ENCODE measurements around the gene GYS1.

Gene GYS1

DNA sequence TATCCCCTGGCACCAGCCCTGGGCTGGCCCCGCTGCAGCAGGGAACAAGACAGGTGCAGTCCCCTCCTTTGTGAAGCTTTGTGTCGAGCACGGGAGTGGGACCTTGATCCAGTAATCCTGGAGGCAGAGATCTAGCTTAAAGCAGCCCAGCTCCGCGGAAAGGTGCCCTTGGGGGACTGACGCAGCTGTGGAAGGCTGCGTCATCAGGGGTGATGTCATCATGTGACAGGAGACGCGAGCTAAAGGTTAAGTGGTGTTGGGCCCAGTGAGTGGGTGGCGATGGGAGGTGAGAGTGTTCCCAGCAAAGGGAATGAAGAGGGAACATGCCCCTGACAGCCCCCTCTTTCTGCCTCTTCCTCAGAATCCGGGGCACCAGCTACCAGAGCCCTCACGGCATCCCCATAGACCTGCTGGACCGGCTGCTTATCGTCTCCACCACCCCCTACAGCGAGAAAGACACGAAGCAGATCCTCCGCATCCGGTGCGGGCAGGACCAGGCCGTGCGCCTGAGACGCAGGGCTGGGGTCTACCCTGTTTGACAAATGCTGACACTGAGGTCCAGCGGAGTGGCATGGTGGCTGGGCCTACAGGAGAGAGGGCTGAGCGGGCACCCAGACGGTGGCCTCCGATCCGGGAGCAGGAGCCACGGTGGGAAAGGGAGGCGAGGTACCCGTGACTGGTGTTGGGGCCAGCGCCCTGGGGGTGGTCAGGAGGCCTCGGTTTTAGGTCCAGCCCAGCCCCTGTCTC, 21.2 kb upstream of the GYS1 start:
- Histone ChIP-seq H3K9ac (ENCODE audit: low read length) (no peak overlapping the region), H3K27ac (ENCODE audit: low read depth, low read length) (no peak overlapping the region), H3K4me3 (ENCODE audit: low read length) (no peak overlapping the region), H3K27me3 (ENCODE audit: control insufficient read depth, insufficient read depth, low read length) (peaks cover 3% of the 10 kb centered on the region), H3K4me1 (ENCODE audit: control insufficient read depth, insufficient read depth, low read length) (peaks cover 2% of the 10 kb centered on the region), H3K36me3 (ENCODE audit: control insufficient read depth, insufficient read depth, low read length) (peaks cover 24% of the 10 kb centered on the region)

- no peaks in the 10 kb centered on the region for H3K27me3 ChIP-seq (ENCODE audit: control insufficient read depth, insufficient read depth, low read length)
- H3K36me3 ChIP-seq (ENCODE audit: control insufficient read depth, insufficient read depth, low read length): peaks cover 35% of the 10 kb centered on the region
- no peak overlapping the region for H3K9ac ChIP-seq (ENCODE audit: low read length)
- H3K4me1 ChIP-seq (ENCODE audit: control insufficient read depth, insufficient read depth, low read length): no peaks in the 10 kb centered on the region
- no peak overlapping the region for H3K4me3 ChIP-seq (ENCODE audit: low read length)
- no peak overlapping the region for H3K27ac ChIP-seq (ENCODE audit: low read depth, low read length)
Observed at GRCh38 chr19:49011194-49011593, 18.1 kb upstream of the GYS1 start.

GRCh38 chr19:49010453-49010852, 17.3 kb upstream of the GYS1 start:
- no peak overlapping the region for H3K9ac ChIP-seq (ENCODE audit: low read length)
- H3K36me3 ChIP-seq (ENCODE audit: control insufficient read depth, insufficient read depth, low read length): peaks cover 36% of the 10 kb centered on the region
- no peak overlapping the region for H3K4me3 ChIP-seq (ENCODE audit: low read length)
- no peak overlapping the region for H3K27ac ChIP-seq (ENCODE audit: low read depth, low read length)
- no peaks in the 10 kb centered on the region for H3K27me3 ChIP-seq (ENCODE audit: control insufficient read depth, insufficient read depth, low read length)
- no peaks in the 10 kb centered on the region for H3K4me1 ChIP-seq (ENCODE audit: control insufficient read depth, insufficient read depth, low read length)

- Histone ChIP-seq H3K36me3 (ENCODE audit: control insufficient read depth, insufficient read depth, low read length) (peaks cover 36% of the 10 kb centered on the region), H3K4me1 (ENCODE audit: control insufficient read depth, insufficient read depth, low read length) (no peaks in the 10 kb centered on the region), H3K27ac (ENCODE audit: low read depth, low read length) (no peak overlapping the region), H3K27me3 (ENCODE audit: control insufficient read depth, insufficient read depth, low read length) (no peaks in the 10 kb centered on the region), H3K4me3 (ENCODE audit: low read length) (no peak overlapping the region), H3K9ac (ENCODE audit: low read length) (no peak overlapping the region)
Observed at GRCh38 chr19:49009828-49010227, 16.7 kb upstream of the GYS1 start.

DNA sequence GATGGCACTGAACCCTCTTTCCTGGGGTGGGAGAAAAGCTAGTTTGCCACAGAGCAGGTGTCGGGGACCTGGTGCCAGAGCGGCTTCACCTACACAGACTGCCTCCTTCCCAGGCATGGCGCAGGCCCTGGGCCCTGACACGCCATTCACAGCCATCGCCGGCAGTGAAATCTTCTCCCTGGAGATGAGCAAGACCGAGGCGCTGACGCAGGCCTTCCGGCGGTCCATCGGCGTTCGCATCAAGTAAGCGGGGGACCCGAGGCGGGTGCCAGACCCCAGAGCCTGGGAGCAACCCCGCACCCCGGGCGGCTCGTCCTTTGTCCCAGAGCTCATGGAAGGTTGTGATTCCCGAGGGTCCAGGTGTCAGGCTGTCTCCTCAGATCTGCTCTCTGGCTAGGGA, 13.8 kb upstream of the GYS1 start:
- Histone ChIP-seq H3K9ac (ENCODE audit: low read length) (no peak overlapping the region), H3K36me3 (ENCODE audit: control insufficient read depth, insufficient read depth, low read length) (peaks cover 30% of the 10 kb centered on the region), H3K4me1 (ENCODE audit: control insufficient read depth, insufficient read depth, low read length) (no peaks in the 10 kb centered on the region), H3K4me3 (ENCODE audit: low read length) (no peak overlapping the region), H3K27me3 (ENCODE audit: control insufficient read depth, insufficient read depth, low read length) (no peaks in the 10 kb centered on the region), H3K27ac (ENCODE audit: low read depth, low read length) (no peak overlapping the region)

GRCh38 chr19:49004964-49005614, 12.0 kb upstream of the GYS1 start:
- Histone ChIP-seq H3K4me3 (ENCODE audit: low read length) (no peak overlapping the region), H3K4me1 (ENCODE audit: control insufficient read depth, insufficient read depth, low read length) (no peaks in the 10 kb centered on the region), H3K27ac (ENCODE audit: low read depth, low read length) (no peak overlapping the region), H3K36me3 (ENCODE audit: control insufficient read depth, insufficient read depth, low read length) (peaks cover 24% of the 10 kb centered on the region), H3K9ac (ENCODE audit: low read length) (no peak overlapping the region), H3K27me3 (ENCODE audit: control insufficient read depth, insufficient read depth, low read length) (no peaks in the 10 kb centered on the region)

GRCh38 chr19:49004133-49004532, 11.0 kb upstream of the GYS1 start:
- H3K9ac ChIP-seq (ENCODE audit: low read length): no peak overlapping the region
- H3K27ac ChIP-seq (ENCODE audit: low read depth, low read length): no peak overlapping the region
- no peak overlapping the region for H3K4me3 ChIP-seq (ENCODE audit: low read length)
- peaks cover 19% of the 10 kb centered on the region for H3K36me3 ChIP-seq (ENCODE audit: control insufficient read depth, insufficient read depth, low read length)
- no peaks in the 10 kb centered on the region for H3K27me3 ChIP-seq (ENCODE audit: control insufficient read depth, insufficient read depth, low read length)
- H3K4me1 ChIP-seq (ENCODE audit: control insufficient read depth, insufficient read depth, low read length): no peaks in the 10 kb centered on the region

DNA sequence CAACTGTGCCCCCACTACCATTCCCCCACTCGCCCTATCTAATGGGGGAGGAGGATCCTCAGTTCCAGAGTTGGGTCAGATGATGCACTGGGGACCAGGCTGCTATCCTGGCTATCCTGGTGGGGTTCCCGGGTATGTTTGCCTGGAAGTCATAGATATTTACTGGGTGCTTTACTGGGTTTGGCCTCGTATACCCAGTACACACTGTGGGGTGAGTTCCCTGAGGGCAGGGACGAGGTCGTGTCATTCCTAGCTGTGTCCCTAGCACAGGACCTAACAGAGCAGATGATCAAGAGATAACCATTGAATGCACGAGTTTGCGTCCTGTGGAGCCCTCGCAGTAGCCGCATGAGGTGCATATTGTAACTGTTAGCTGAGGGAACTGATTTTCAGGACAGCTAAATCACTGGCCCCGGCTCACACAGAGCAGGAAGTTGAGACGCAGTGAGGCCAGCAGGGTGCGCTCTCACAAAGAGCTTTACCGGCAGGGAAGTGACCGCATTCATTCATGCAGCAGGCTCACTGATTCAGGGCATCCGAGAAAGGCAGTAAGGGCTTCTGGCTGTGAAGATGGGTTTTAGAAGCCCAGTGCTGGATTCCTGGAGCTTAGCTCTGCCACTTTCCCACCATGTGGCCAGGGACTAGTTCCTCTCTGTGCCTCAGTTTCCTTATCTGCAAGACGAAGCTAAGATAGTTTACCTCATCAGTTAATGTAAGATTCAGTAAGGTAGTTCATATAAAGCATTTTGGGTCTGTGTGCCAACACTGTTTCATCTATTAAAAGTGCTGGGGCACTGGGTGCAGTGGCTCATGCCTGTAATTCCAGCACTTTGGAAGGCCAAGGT, 6.6 kb upstream of the GYS1 start:
- no peaks in the 10 kb centered on the region for H3K36me3 ChIP-seq (ENCODE audit: control insufficient read depth, insufficient read depth, low read length)
- H3K27ac ChIP-seq (ENCODE audit: low read depth, low read length): no peak overlapping the region
- no peak overlapping the region for H3K9ac ChIP-seq (ENCODE audit: low read length)
- no peaks in the 10 kb centered on the region for H3K27me3 ChIP-seq (ENCODE audit: control insufficient read depth, insufficient read depth, low read length)
- no peaks in the 10 kb centered on the region for H3K4me1 ChIP-seq (ENCODE audit: control insufficient read depth, insufficient read depth, low read length)
- H3K4me3 ChIP-seq (ENCODE audit: low read length): no peak overlapping the region

- no peak overlapping the region for H3K27ac ChIP-seq (ENCODE audit: low read depth, low read length)
- H3K27me3 ChIP-seq (ENCODE audit: control insufficient read depth, insufficient read depth, low read length): no peaks in the 10 kb centered on the region
- H3K9ac ChIP-seq (ENCODE audit: low read length): no peak overlapping the region
- H3K4me3 ChIP-seq (ENCODE audit: low read length): no peak overlapping the region
- H3K4me1 ChIP-seq (ENCODE audit: control insufficient read depth, insufficient read depth, low read length): peaks cover 3% of the 10 kb centered on the region
- no peaks in the 10 kb centered on the region for H3K36me3 ChIP-seq (ENCODE audit: control insufficient read depth, insufficient read depth, low read length)
Observed at GRCh38 chr19:48997972-48998371, 4.9 kb upstream of the GYS1 start.

GRCh38 chr19:48994035-48994386, 902 bp upstream of the GYS1 start:
- peak overlapping the region; percentile 95 for H3K27ac ChIP-seq (ENCODE audit: low read depth, low read length)
- H3K36me3 ChIP-seq (ENCODE audit: control insufficient read depth, insufficient read depth, low read length): peaks cover 5% of the 10 kb centered on the region
- H3K4me3 ChIP-seq (ENCODE audit: low read length): peak overlapping the region; percentile 79
- no peaks in the 10 kb centered on the region for H3K27me3 ChIP-seq (ENCODE audit: control insufficient read depth, insufficient read depth, low read length)
- H3K9ac ChIP-seq (ENCODE audit: low read length): peak overlapping the region; percentile 19
- peaks cover 11% of the 10 kb centered on the region for H3K4me1 ChIP-seq (ENCODE audit: control insufficient read depth, insufficient read depth, low read length)

DNA sequence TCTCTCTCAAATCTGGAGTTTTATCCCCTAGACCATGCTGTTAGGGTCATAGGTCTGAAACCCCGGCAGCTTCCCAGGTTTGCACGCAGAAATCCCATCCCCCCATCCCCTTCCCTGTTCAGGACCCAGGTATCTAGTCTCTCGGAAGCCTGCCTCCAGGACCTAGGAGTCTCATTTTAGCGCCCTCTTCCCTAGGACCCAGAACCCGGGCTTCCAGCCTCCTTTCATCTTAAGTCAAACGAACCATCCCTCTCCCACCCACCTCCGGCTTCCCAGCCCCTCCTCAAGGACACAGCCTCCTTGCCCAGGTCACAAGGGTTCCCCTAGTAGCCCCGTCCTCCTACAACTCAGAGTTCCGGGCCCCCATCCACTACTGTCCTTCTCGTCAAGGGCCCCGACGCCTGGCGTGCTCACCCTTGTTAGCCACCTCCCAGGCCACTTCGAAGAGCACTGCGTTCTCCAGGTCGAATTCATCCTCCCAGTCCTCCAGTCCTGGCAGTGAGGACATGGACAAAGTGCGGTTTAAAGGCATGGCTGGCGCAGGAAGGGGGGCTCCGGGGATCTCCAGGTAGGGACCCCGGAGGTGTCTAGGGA, 431 bp downstream of the GYS1 start:
- peak overlapping the region; percentile 91 for H3K4me3 ChIP-seq (ENCODE audit: low read length)
- peaks cover 9% of the 10 kb centered on the region for H3K36me3 ChIP-seq (ENCODE audit: control insufficient read depth, insufficient read depth, low read length)
- no peaks in the 10 kb centered on the region for H3K27me3 ChIP-seq (ENCODE audit: control insufficient read depth, insufficient read depth, low read length)
- peak overlapping the region; percentile 77 for H3K9ac ChIP-seq (ENCODE audit: low read length)
- H3K27ac ChIP-seq (ENCODE audit: low read depth, low read length): peak overlapping the region; percentile 86
- peaks cover 11% of the 10 kb centered on the region for H3K4me1 ChIP-seq (ENCODE audit: control insufficient read depth, insufficient read depth, low read length)

DNA sequence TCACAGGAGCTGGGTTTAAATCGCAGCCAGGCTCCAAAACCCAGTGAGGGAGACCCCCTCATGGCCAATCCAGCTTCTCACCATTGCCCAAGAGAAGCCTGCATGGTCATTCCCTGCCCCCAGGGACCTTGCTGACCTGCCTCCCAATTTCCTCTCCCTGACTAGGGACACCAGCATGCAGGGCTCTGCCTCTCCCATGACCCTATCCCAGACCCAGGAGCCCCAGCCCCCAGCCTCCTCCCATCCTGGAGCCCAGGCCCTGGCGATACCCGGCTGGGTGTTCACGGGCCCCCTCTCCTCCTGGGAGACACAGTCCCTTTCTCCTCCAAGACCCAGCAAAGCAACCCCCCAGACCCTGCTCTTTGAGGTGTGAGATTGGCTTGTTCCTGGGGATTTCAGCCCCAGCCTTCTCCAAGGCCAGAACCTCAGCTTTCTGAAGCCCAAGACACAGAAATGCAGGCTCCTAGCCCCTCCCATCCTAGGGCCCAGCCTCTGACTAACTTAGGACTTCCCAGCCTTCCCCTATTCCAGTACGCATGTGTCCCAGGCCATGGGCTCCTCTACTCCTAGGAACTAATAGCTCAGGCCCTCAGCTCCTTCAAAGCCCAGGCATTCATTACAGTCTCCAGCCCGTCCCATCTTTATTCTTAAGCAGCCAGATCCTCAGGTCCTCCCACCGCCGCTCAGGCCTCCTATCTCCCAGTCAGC, 1.1 kb downstream of the GYS1 start:
- Histone ChIP-seq H3K27ac (ENCODE audit: low read depth, low read length) (peak overlapping the region; percentile 86), H3K4me3 (ENCODE audit: low read length) (peak overlapping the region; percentile 91), H3K4me1 (ENCODE audit: control insufficient read depth, insufficient read depth, low read length) (peaks cover 11% of the 10 kb centered on the region), H3K27me3 (ENCODE audit: control insufficient read depth, insufficient read depth, low read length) (no peaks in the 10 kb centered on the region), H3K36me3 (ENCODE audit: control insufficient read depth, insufficient read depth, low read length) (peaks cover 9% of the 10 kb centered on the region), H3K9ac (ENCODE audit: low read length) (peak overlapping the region; percentile 77)
